CD4-positive, alpha-beta T cell treated with Interleukin-4 for 1 hour (primary cell): ENCODE data around the gene ITGB8.

Source experiments
- DNase-seq, 2 donors: peaks; one replicate each; pipeline ENCODE4 v3.0.0-alpha.2; 2020 to 2022

The ITGB8 gene

GRCh38 chr7:20310963-20311742 lies 19.5 kb upstream of the ITGB8 start:
- peak in 1 of 2 donors; percentile 22 for DNase-seq

GRCh38 chr7:20311743-20312042 lies 19.0 kb upstream of the ITGB8 start:
- DNase-seq = no peak

- DNase-seq = no peak
Measured at GRCh38 chr7:20312562-20312961, 18.1 kb upstream of the ITGB8 start.

GRCh38 chr7:20313626-20314025 lies 17.1 kb upstream of the ITGB8 start:
- DNase-seq = no peak

- DNase-seq = no peak
Measured at GRCh38 chr7:20314198-20314597, 16.5 kb upstream of the ITGB8 start.

GRCh38 chr7:20316706-20317105 lies 14.0 kb upstream of the ITGB8 start:
- DNase-seq = no peak

- no peak for DNase-seq
Measured at GRCh38 chr7:20317413-20317812, 13.3 kb upstream of the ITGB8 start.

GRCh38 chr7:20318933-20319332 lies 11.8 kb upstream of the ITGB8 start:
- DNase-seq = no peak

GRCh38 chr7:20320322-20320721 lies 10.4 kb upstream of the ITGB8 start:
- no peak for DNase-seq

GRCh38 chr7:20320786-20321185 lies 9.9 kb upstream of the ITGB8 start:
- no peak for DNase-seq

GRCh38 chr7:20323595-20323994 lies 7.1 kb upstream of the ITGB8 start:
- no peak for DNase-seq

- no peak for DNase-seq
Measured at GRCh38 chr7:20326342-20326741, 4.4 kb upstream of the ITGB8 start.

- no peak for DNase-seq
Measured at GRCh38 chr7:20327055-20327454, 3.6 kb upstream of the ITGB8 start.

- DNase-seq = no peak
Measured at GRCh38 chr7:20328027-20328426, 2.7 kb upstream of the ITGB8 start.

- no peak for DNase-seq
Measured at GRCh38 chr7:20328692-20329091, 2.0 kb upstream of the ITGB8 start.

GRCh38 chr7:20329389-20330238 lies 1.1 kb upstream of the ITGB8 start:
- peak in 1 of 2 donors; percentile 21 for DNase-seq

GRCh38 chr7:20330928-20331909 lies 519 bp downstream of the ITGB8 start:
- peak in 1 of 2 donors; percentile 23 for DNase-seq

GRCh38 chr7:20331910-20332813 lies 1.5 kb downstream of the ITGB8 start:
- DNase-seq = no peak

- DNase-seq = no peak
Measured at GRCh38 chr7:20338285-20338684, 7.6 kb downstream of the ITGB8 start.

GRCh38 chr7:20340839-20341238 lies 10.1 kb downstream of the ITGB8 start:
- DNase-seq = no peak

GRCh38 chr7:20343205-20343604 lies 12.5 kb downstream of the ITGB8 start:
- no peak for DNase-seq

- DNase-seq = no peak
Measured at GRCh38 chr7:20343941-20344340, 13.2 kb downstream of the ITGB8 start.
